IMR-90 (cell line): ENCODE data around the gene RSPO4.

Source experiments
- CTCF ChIP-seq: conservative IDR thresholded peaks from 2 replicates; pipeline ENCODE4 v1.5.1; 2012; ENCODE audit warnings: mild to moderate bottlenecking, low read depth, low read length, improper control_type of control experiment
- MAZ ChIP-seq: IDR thresholded peaks from 2 replicates; pipeline ENCODE4 v1.6.1; 2012; ENCODE audit warnings: low read depth, mild to moderate bottlenecking, low read length, improper control_type of control experiment, moderate library complexity, borderline replicate concordance
- RFX5 ChIP-seq: IDR thresholded peaks from 2 replicates; pipeline ENCODE4 v1.8.0; 2012; ENCODE audit warnings: low read depth, mild to moderate bottlenecking, low read length, moderate library complexity

DNA sequence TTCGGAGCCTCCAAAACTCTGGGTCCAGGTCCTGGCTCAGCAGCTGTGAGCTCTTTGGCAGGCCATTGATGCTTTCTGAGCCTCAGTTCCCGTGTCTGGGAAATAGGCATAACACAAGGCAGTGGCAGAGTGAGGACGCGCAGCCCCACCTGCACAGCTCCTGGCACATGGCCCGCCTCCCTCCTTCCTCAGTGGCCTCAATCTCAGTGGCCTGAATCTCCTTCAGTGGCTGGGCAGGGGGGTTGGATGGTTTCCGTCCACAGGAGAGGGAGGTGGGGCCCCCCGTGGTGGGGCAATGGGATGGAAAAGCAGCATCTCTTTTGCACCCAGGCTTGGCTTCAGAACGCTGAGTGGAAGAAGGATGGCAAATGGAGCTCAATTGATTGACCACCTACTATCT, 5.1 kb downstream of the RSPO4 start:
- no peak for TF ChIP-seq RFX5
- TF ChIP-seq CTCF = no peak
- no peak for TF ChIP-seq MAZ
